Thyroid gland (tissue), 4 donors: ENCODE results near the gene CTNNA3. TPM values are rescaled to one million over a fixed set of nuclear protein-coding genes. Genes with fewer than 3 reads are reported as not detected.

Source experiments
- DNase-seq, 2 donors: peaks; one replicate each; pipeline ENCODE4 v3.0.0-alpha.2; 2019
- H3K27ac ChIP-seq, 3 donors: fragments of 200-600 bp; sonication (generic); 1 replicate in 2 of 3; 2 replicates in 1 of 3; pipeline ENCODE4 v1.5.1; 2016 to 2019; ENCODE audit warnings: mild to moderate bottlenecking in 1 of 3, moderate library complexity in 1 of 3
- H3K27me3 ChIP-seq: fragments of 200-600 bp; sonication (generic); one replicate; pipeline ENCODE4 v1.5.1; 2019
- H3K36me3 ChIP-seq, 2 donors: fragments of 200-600 bp; sonication (generic); one replicate each; pipeline ENCODE4 v1.5.1; 2016 to 2019
- H3K4me1 ChIP-seq, 2 donors: fragments of 200-600 bp; sonication (generic); one replicate each; pipeline ENCODE4 v1.5.1; 2017 to 2019
- H3K4me3 ChIP-seq, 3 donors: fragments of 200-600 bp; sonication (generic); replicated peaks in 1 of 3; 1 replicate in 2 of 3; 2 replicates in 1 of 3; pipeline ENCODE4 v1.5.1; 2016; ENCODE audit warnings: mild to moderate bottlenecking in 1 of 3
- H3K9me3 ChIP-seq: fragments of 200-600 bp; sonication (generic); one replicate; pipeline ENCODE4 v1.5.1; 2017
- POLR2A ChIP-seq, 2 donors: fragments of 450-650 bp; IDR thresholded peaks; one replicate each; pipeline ENCODE4 v1.6.1; 2017; ENCODE audit warnings: antibody characterized with exemption in 2 of 2, mild to moderate bottlenecking in 2 of 2, moderate library complexity in 1 of 2
- WGBS, 2 donors: methylation state at CpG; one replicate each; pipeline ENCODE4 v1.1.5; 2017; 5-methylcytosine and 5-hydroxymethylcytosine counted together
- intact Hi-C: fragments of 100-400 bp; cut with DNase I; formaldehyde crosslinking; loops from one replicate; pipeline ENCODE4 v1.15.1; 2023
- total RNA-seq, 4 donors: library from RNA; depleted of rRNA; stranded (reverse); fragments of >200 nt; gene quantifications; one replicate each; pipeline ENCODE4 v1.2.3, GENCODE V29; 2016
- TF ChIP-seq, protein P1 (sequence below), 6 experiments: fragments of 200-600 bp in 3 of 6; fragments of 450-650 bp in 3 of 6; sonication (generic) in 3 of 6; IDR thresholded peaks; one replicate each; pipeline ENCODE4 v1.5.1; 2016 to 2019; ENCODE audit warnings: antibody characterized with exemption in 6 of 6, mild to moderate bottlenecking in 2 of 6, inconsistent platforms in 1 of 6, moderate library complexity in 1 of 6

CTNNA3 gene
- total RNA-seq, 4 donors from 2014 or later: 0.11 to 0.79 (median 0.13) TPM; not detected in 1

DNA sequence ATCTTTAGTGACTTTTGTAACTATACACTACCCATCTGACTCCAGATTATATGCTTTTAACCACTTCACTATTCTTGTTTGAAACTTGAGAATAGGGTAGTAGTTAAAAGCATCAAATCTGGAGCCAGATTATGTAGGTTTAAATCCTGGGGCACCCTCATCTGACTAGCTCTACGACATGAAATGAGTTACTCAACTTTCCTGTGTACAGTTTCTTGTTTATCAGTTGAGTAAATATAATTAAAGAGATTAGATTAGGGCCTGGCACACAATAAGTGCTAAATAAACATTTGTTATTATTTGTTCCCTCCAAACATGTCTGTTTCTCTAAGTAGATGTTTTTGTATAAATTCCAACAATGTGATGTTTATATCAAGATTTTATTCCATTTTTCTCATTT is 1255.4 kb downstream of the CTNNA3 start:
- H3K36me3 ChIP-seq: no peaks in the 10 kb centered on the region
- WGBS, 2 donors: 79 to 87% methylated on average over 1 of the region's 1 CpG
- no peak for DNase-seq
- no peak overlapping the region for H3K4me3 ChIP-seq
- intact Hi-C loops: no loop called here
- no peaks in the 10 kb centered on the region for H3K4me1 ChIP-seq
- no peak overlapping the region for H3K27ac ChIP-seq
- TF ChIP-seq, protein P1, sequence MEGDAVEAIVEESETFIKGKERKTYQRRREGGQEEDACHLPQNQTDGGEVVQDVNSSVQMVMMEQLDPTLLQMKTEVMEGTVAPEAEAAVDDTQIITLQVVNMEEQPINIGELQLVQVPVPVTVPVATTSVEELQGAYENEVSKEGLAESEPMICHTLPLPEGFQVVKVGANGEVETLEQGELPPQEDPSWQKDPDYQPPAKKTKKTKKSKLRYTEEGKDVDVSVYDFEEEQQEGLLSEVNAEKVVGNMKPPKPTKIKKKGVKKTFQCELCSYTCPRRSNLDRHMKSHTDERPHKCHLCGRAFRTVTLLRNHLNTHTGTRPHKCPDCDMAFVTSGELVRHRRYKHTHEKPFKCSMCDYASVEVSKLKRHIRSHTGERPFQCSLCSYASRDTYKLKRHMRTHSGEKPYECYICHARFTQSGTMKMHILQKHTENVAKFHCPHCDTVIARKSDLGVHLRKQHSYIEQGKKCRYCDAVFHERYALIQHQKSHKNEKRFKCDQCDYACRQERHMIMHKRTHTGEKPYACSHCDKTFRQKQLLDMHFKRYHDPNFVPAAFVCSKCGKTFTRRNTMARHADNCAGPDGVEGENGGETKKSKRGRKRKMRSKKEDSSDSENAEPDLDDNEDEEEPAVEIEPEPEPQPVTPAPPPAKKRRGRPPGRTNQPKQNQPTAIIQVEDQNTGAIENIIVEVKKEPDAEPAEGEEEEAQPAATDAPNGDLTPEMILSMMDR (IDR thresholded peaks at IDR 0.05): no peak
- no peak for TF ChIP-seq POLR2A (IDR thresholded peaks at IDR 0.05)
- H3K9me3 ChIP-seq: no peaks in the 10 kb centered on the region
- H3K27me3 ChIP-seq: no peaks in the 10 kb centered on the region

DNA sequence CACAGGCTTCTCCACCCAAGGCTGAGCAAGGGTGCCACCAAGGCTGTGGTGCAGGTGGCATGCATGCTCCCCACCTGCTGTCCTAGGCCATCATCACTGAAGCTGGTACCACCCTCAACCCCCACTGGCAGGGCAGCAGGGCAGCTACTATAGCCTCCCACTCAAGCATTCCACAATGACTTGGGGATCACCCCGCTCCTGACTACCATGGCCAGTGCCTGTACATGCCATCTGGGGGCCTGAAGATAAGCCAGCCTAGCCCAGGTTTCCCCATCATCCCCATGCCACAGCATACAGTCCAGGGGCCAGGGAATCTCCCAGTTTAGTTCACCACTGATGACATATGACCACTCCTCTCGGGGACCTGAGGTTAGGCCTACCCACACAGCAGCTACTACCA is 1281.1 kb downstream of the CTNNA3 start:
- Histone ChIP-seq H3K4me1 (no peaks in the 10 kb centered on the region), H3K4me3 (no peak overlapping the region), H3K27me3 (no peaks in the 10 kb centered on the region), H3K36me3 (no peaks in the 10 kb centered on the region), H3K27ac (no peak overlapping the region), H3K9me3 (no peaks in the 10 kb centered on the region)
- no peak for TF ChIP-seq POLR2A (IDR thresholded peaks at IDR 0.05)
- TF ChIP-seq, protein P1 (IDR thresholded peaks at IDR 0.05): no peak
- DNase-seq: no peak
- WGBS, 2 donors: 96% methylated on average over 2 of the region's 2 CpGs; no CpG with 5 or more reads in 1 of the 2 donors
- intact Hi-C loops: no loop called here

DNA sequence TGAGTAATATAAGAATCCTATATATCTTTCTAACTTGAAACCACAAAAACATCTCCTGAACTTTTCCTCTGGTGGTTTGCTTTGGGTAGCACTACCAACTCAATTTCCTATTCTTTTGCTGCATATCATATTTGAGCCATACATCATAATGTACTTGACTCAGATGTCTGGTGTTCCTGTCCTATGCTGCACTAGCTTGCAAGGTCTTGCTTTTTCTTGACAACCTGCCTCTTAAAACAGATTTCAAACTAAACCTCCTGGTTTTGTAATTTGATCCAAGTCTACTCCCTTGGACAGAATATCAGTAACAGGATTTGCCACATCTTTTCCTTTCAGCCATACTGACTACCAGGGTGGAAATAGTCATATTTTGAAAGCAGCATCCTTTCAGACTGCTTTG is 1290.4 kb downstream of the CTNNA3 start:
- Histone ChIP-seq H3K9me3 (no peaks in the 10 kb centered on the region), H3K27me3 (no peaks in the 10 kb centered on the region), H3K4me3 (no peak overlapping the region), H3K27ac (no peak overlapping the region), H3K4me1 (no peaks in the 10 kb centered on the region), H3K36me3 (no peaks in the 10 kb centered on the region)
- no peak for TF ChIP-seq POLR2A (IDR thresholded peaks at IDR 0.05)
- TF ChIP-seq, protein P1 (IDR thresholded peaks at IDR 0.05): no peak
- intact Hi-C loops: no loop called here
- DNase-seq: no peak

DNA sequence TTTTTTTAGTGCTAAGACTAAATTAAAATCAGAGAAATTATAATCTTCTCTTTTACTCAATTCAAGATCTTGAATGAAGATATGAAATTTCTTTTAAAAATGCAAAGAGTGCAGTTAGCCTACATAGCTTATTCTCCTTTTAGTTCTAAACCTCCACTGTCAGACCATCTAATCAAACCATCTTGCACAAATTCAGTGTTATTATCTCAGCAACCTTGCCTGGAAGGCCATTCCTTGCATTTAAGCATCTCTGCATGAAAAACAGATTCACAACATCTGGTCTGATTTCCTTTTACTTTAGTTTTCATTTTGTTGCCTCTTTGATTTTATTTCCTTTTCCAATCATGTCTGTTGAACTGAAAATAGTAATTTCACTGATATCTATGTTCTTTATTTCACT is 1297.3 kb downstream of the CTNNA3 start:
- H3K4me1 ChIP-seq: no peaks in the 10 kb centered on the region
- DNase-seq: no peak
- intact Hi-C loops: no loop called here
- no peaks in the 10 kb centered on the region for H3K36me3 ChIP-seq
- H3K9me3 ChIP-seq: no peaks in the 10 kb centered on the region
- no peaks in the 10 kb centered on the region for H3K27me3 ChIP-seq
- TF ChIP-seq, protein P1 (IDR thresholded peaks at IDR 0.05): no peak
- TF ChIP-seq POLR2A (IDR thresholded peaks at IDR 0.05): no peak
- no peak overlapping the region for H3K27ac ChIP-seq
- no peak overlapping the region for H3K4me3 ChIP-seq

DNA sequence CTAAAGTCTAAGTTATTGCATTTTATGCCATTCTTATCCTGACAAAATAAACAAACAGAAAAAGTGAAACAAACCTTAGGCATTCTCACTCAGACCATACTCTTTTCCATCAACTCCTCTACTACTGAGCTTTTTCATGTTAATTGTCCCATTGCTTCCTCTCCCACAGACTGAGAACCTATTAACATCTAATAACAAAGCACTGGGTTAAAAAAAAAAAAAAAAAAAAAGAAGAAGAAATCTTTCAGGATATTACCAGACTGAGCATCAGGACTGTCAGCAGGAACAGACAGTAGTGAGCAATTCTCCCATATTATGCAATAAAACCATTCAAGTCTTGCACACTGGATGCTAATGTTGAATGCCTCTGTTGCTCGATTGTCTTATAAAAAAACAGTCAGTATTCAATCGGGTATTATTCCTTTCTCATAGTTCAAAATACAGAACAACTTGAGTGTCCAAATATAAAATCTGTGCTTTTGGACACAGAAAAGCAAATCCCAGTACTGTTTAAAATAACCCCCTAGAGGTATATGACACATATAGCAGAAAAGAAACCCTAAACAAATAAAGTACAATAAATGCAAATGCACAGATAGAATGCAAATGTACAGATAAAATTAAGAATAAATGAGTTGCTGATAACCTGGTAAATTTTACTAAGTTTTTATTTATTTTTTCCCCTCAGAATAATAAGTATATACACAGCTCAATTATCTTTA is 1301.5 kb downstream of the CTNNA3 start:
- TF ChIP-seq POLR2A (IDR thresholded peaks at IDR 0.05): no peak
- TF ChIP-seq, protein P1 (IDR thresholded peaks at IDR 0.05): no peak

More for the DNA sequence above, 1301.5 kb downstream of the CTNNA3 start:
- Histone ChIP-seq H3K9me3 (no peaks in the 10 kb centered on the region), H3K27me3 (no peaks in the 10 kb centered on the region), H3K27ac (no peak overlapping the region), H3K4me3 (no peak overlapping the region), H3K36me3 (no peaks in the 10 kb centered on the region), H3K4me1 (no peaks in the 10 kb centered on the region)
- DNase-seq: no peak
- WGBS, 2 donors: 83 to 88% methylated on average over 2 of the region's 2 CpGs
- intact Hi-C loops: no loop called here
